Measurements from ENCODE around the gene PTPRC.

Gene PTPRC

GRCh38 chr1:198622001-198622400 lies 16.8 kb upstream of the PTPRC start:
- no peak for DNase-seq

GRCh38 chr1:198623752-198624647 lies 14.8 kb upstream of the PTPRC start:
- DNase-seq, result no peak

- DNase-seq, result no peak
Observed at GRCh38 chr1:198624648-198624980, 14.2 kb upstream of the PTPRC start.

GRCh38 chr1:198627436-198628066 lies 11.3 kb upstream of the PTPRC start:
- DNase-seq, result no peak

- peak; percentile 47 for DNase-seq
Observed at GRCh38 chr1:198628067-198628455, 10.8 kb upstream of the PTPRC start.

- no peak for DNase-seq
Observed at GRCh38 chr1:198629610-198630009, 9.2 kb upstream of the PTPRC start.

GRCh38 chr1:198630863-198631262 lies 8.0 kb upstream of the PTPRC start:
- DNase-seq, result no peak

GRCh38 chr1:198631292-198631691 lies 7.5 kb upstream of the PTPRC start:
- DNase-seq, result no peak

GRCh38 chr1:198632007-198632406 lies 6.8 kb upstream of the PTPRC start:
- peak; percentile 70 for DNase-seq

- peak; percentile 77 for DNase-seq
Observed at GRCh38 chr1:198633675-198634121, 5.1 kb upstream of the PTPRC start.

- no peak for DNase-seq
Observed at GRCh38 chr1:198635964-198636363, 2.9 kb upstream of the PTPRC start.

GRCh38 chr1:198636391-198636790 lies 2.4 kb upstream of the PTPRC start:
- DNase-seq, result no peak

- no peak for DNase-seq
Observed at GRCh38 chr1:198637157-198637556, 1.7 kb upstream of the PTPRC start.

GRCh38 chr1:198637916-198638437 lies 863 bp upstream of the PTPRC start:
- peak; percentile 57 for DNase-seq

- DNase-seq, result no peak
Observed at GRCh38 chr1:198638441-198638840, 399 bp upstream of the PTPRC start.

GRCh38 chr1:198639671-198640143 lies 867 bp downstream of the PTPRC start:
- DNase-seq, result peak; percentile 70

- peak; percentile 61 for DNase-seq
Observed at GRCh38 chr1:198640174-198640573, 1.3 kb downstream of the PTPRC start.

GRCh38 chr1:198641501-198641900 lies 2.7 kb downstream of the PTPRC start:
- DNase-seq, result peak; percentile 75

- DNase-seq, result peak; percentile 36
Observed at GRCh38 chr1:198641966-198642668, 3.3 kb downstream of the PTPRC start.

- no peak for DNase-seq
Observed at GRCh38 chr1:198642983-198643382, 4.1 kb downstream of the PTPRC start.

- DNase-seq, result no peak
Observed at GRCh38 chr1:198643808-198644207, 5.0 kb downstream of the PTPRC start.

GRCh38 chr1:198647055-198647454 lies 8.2 kb downstream of the PTPRC start:
- DNase-seq, result no peak

GRCh38 chr1:198648592-198648991 lies 9.8 kb downstream of the PTPRC start:
- no peak for DNase-seq

All from hematopoietic multipotent progenitor cell treated with erythropoietin and hydrocortisone succinate and interleukin-3 and kit ligand, for 8 days (in vitro differentiated cells).